GM23338 (cell line): ENCODE results near the gene C1orf198. TPM values are rescaled to one million over a fixed set of nuclear protein-coding genes. Genes with fewer than 3 reads are reported as not detected.

Experiments used
- ATAC-seq: fragments of 200-7000 bp; cut with Tn5 transposase; 3 replicates; pipeline ENCODE4 v1.9.1; 2020
- DNase-seq: peaks from one replicate; pipeline ENCODE4 v3.0.0-alpha.2; 2015; ENCODE audit warnings: low spot score
- H2AFZ ChIP-seq: fragments of 200-600 bp; sonication (generic); 2 replicates; pipeline ENCODE4 v1.8.0; 2016; ENCODE audit warnings: antibody characterized with exemption, mild to moderate bottlenecking, moderate library complexity
- H3F3A ChIP-seq: fragments of 200-600 bp; sonication (generic); replicated peaks from 2 replicates; pipeline ENCODE4 v1.8.0; 2017; ENCODE audit warnings: antibody characterized with exemption, mixed run types, low read depth
- H3K27ac ChIP-seq: fragments of 200-600 bp; sonication (generic); 2 replicates; pipeline ENCODE4 v1.6.1; 2016; ENCODE audit warnings: low read depth
- H3K27me3 ChIP-seq: fragments of 200-600 bp; sonication (generic); 2 replicates; pipeline ENCODE4 v1.8.0; 2016; ENCODE audit warnings: mild to moderate bottlenecking, mixed run types, moderate library complexity; ENCODE audit not compliant: insufficient read depth
- H3K36me3 ChIP-seq: fragments of 200-600 bp; sonication (generic); 2 replicates; pipeline ENCODE4 v1.8.0; 2016; ENCODE audit warnings: mild to moderate bottlenecking; ENCODE audit not compliant: insufficient read depth
- H3K4me1 ChIP-seq: fragments of 200-600 bp; sonication (generic); 2 replicates; pipeline ENCODE4 v1.8.0; 2016; ENCODE audit warnings: mild to moderate bottlenecking, moderate library complexity; ENCODE audit not compliant: insufficient read depth
- H3K4me2 ChIP-seq: fragments of 200-600 bp; sonication (generic); 2 replicates; pipeline ENCODE4 v1.7.1; 2017; ENCODE audit warnings: mixed run types
- H3K4me3 ChIP-seq: fragments of 200-600 bp; sonication (generic); 2 replicates; pipeline ENCODE4 v1.6.1; 2016; ENCODE audit warnings: mixed run types
- H3K79me2 ChIP-seq: fragments of 200-600 bp; sonication (generic); replicated peaks from 2 replicates; pipeline ENCODE4 v1.8.0; 2017; ENCODE audit warnings: mild to moderate bottlenecking; ENCODE audit not compliant: insufficient read depth
- H3K9me2 ChIP-seq: fragments of 200-600 bp; sonication (generic); 2 replicates; pipeline ENCODE4 v1.8.0; 2017; ENCODE audit not compliant: insufficient read depth
- H4K20me1 ChIP-seq: fragments of 200-600 bp; sonication (generic); replicated peaks from 2 replicates; pipeline ENCODE4 v1.8.0; 2017; ENCODE audit warnings: mild to moderate bottlenecking; ENCODE audit not compliant: insufficient read depth
- H3K27ac Mint-ChIP-seq: 2 replicates; pipeline ENCODE4 v1.8.0; 2020; ENCODE audit warnings: inconsistent platforms, mild to moderate bottlenecking, moderate library complexity, mixed read lengths
- H3K27me3 Mint-ChIP-seq: 3 replicates; pipeline ENCODE4 v1.8.0; 2022; ENCODE audit warnings: low read depth, mild to moderate bottlenecking, moderate library complexity, mixed read lengths, inconsistent platforms; ENCODE audit not compliant: insufficient read depth, poor library complexity
- H3K36me3 Mint-ChIP-seq: 3 replicates; pipeline ENCODE4 v1.8.0; 2021; ENCODE audit warnings: low read depth, mild to moderate bottlenecking, inconsistent platforms, moderate library complexity, mixed read lengths
- H3K4me1 Mint-ChIP-seq: 3 replicates; pipeline ENCODE4 v1.8.0; 2020; ENCODE audit warnings: mild to moderate bottlenecking, inconsistent platforms, mixed read lengths
- H3K4me3 Mint-ChIP-seq: 3 replicates; pipeline ENCODE4 v1.8.0; 2021; ENCODE audit warnings: moderate library complexity, mild to moderate bottlenecking, inconsistent platforms, mixed read lengths
- H3K9me3 Mint-ChIP-seq: 3 replicates; pipeline ENCODE4 v1.8.0; 2020; ENCODE audit warnings: moderate library complexity, mild to moderate bottlenecking, inconsistent platforms, mixed read lengths
- CREB1 ChIP-seq: fragments of 250-450 bp; sonication (Bioruptor Pico); IDR thresholded peaks from 2 replicates; pipeline ENCODE4 v1.5.0; 2020; ENCODE audit warnings: low read depth, mild to moderate bottlenecking, moderate library complexity
- EZH2 ChIP-seq: fragments of 200-600 bp; sonication (generic); IDR thresholded peaks from one replicate; pipeline ENCODE4 v1.8.0; 2017; ENCODE audit warnings: antibody characterized with exemption, mild to moderate bottlenecking, low read depth; ENCODE audit not compliant: unreplicated experiment
- EZH2phosphoT487 ChIP-seq: fragments of 200-600 bp; sonication (generic); IDR thresholded peaks from one replicate; pipeline ENCODE4 v1.8.1; 2018; ENCODE audit warnings: antibody characterized with exemption; ENCODE audit not compliant: unreplicated experiment
- NANOG ChIP-seq: IDR thresholded peaks from 2 replicates; pipeline ENCODE4 v1.6.1; 2016; ENCODE audit warnings: antibody characterized with exemption, borderline replicate concordance
- POLR2AphosphoS5 ChIP-seq: IDR thresholded peaks from 2 replicates; pipeline ENCODE4 v1.6.1; 2016; ENCODE audit warnings: antibody characterized with exemption, low read depth
- ZNF331 ChIP-seq: fragments of 250-450 bp; sonication (Bioruptor Pico); IDR thresholded peaks from 2 replicates; pipeline ENCODE4 v1.5.0; 2020; ENCODE audit warnings: low read depth, mild to moderate bottlenecking, moderate library complexity
- polyA plus RNA-seq: library from polyadenylated mRNA; unstranded; fragments of >200 nt; fragmentation: Nextera tagmentation; extraction: Ambion mirVana; gene quantifications from 2 replicates; pipeline ENCODE4 v1.2.1, GENCODE V29; 2016
- total RNA-seq: library from RNA; depleted of rRNA; stranded (reverse); fragments of >200 nt; shearing (Covaris generic); gene quantifications from 2 replicates; pipeline ENCODE4 v1.2.3, GENCODE V29; 2014
- TF ChIP-seq, protein P1 (sequence below): IDR thresholded peaks from one replicate; pipeline ENCODE4 v1.6.1; 2018; ENCODE audit warnings: antibody characterized with exemption; ENCODE audit not compliant: unreplicated experiment
- TF ChIP-seq, protein P2 (sequence below): fragments of 250-450 bp; sonication (Bioruptor Pico); IDR thresholded peaks from 2 replicates; pipeline ENCODE4 v1.5.0; 2020; ENCODE audit warnings: mild to moderate bottlenecking, moderate library complexity
- TF ChIP-seq, protein P3 (sequence below), 2 experiments: fragments of 200-600 bp in 1 of 2; sonication (generic) in 1 of 2; conservative IDR thresholded peaks; 2 replicates each; pipeline versions ENCODE4 v1.5.1 to v1.6.1; 2016 to 2017; ENCODE audit warnings: antibody characterized with exemption in 2 of 2, low read depth in 2 of 2, mild to moderate bottlenecking in 2 of 2, moderate library complexity in 1 of 2
- TF ChIP-seq, protein P4 (sequence below): IDR thresholded peaks from 2 replicates; pipeline ENCODE4 v1.6.1; 2016; ENCODE audit warnings: antibody characterized with exemption

Gene C1orf198
- total and polyA plus RNA-seq, 2 experiments from 2014 or later = 14.9 to 46.6 TPM

GRCh38 chr1:230794431-230794830 lies 73.9 kb downstream of the C1orf198 start:
- no peaks in the 10 kb centered on the region for H3K36me3 ChIP-seq
- no peak for ATAC-seq
- H3K4me3 ChIP-seq = no peak overlapping the region
- no peaks in the 10 kb centered on the region for H3K36me3 Mint-ChIP-seq
- no peaks in the 10 kb centered on the region for H3K27me3 Mint-ChIP-seq
- no peak for DNase-seq
- peaks cover 3% of the 10 kb centered on the region; the same call in 2 of the 3 replicates for H3K4me1 Mint-ChIP-seq
- H3K27ac ChIP-seq = no peak overlapping the region
- H3K4me3 Mint-ChIP-seq = no peak overlapping the region
- H3K27me3 ChIP-seq = peaks cover 20% of the 10 kb centered on the region
- no peaks in the 10 kb centered on the region for H4K20me1 ChIP-seq
- no peak overlapping the region for H3K4me2 ChIP-seq
- H3F3A ChIP-seq = no peaks in the 10 kb centered on the region
- H3K4me1 ChIP-seq = no peaks in the 10 kb centered on the region
- H3K79me2 ChIP-seq = no peaks in the 10 kb centered on the region
- no peaks in the 10 kb centered on the region for H3K9me3 Mint-ChIP-seq
- H3K27ac Mint-ChIP-seq = no peak overlapping the region
- H3K9me2 ChIP-seq = no peaks in the 10 kb centered on the region
- TF ChIP-seq, protein P1, sequence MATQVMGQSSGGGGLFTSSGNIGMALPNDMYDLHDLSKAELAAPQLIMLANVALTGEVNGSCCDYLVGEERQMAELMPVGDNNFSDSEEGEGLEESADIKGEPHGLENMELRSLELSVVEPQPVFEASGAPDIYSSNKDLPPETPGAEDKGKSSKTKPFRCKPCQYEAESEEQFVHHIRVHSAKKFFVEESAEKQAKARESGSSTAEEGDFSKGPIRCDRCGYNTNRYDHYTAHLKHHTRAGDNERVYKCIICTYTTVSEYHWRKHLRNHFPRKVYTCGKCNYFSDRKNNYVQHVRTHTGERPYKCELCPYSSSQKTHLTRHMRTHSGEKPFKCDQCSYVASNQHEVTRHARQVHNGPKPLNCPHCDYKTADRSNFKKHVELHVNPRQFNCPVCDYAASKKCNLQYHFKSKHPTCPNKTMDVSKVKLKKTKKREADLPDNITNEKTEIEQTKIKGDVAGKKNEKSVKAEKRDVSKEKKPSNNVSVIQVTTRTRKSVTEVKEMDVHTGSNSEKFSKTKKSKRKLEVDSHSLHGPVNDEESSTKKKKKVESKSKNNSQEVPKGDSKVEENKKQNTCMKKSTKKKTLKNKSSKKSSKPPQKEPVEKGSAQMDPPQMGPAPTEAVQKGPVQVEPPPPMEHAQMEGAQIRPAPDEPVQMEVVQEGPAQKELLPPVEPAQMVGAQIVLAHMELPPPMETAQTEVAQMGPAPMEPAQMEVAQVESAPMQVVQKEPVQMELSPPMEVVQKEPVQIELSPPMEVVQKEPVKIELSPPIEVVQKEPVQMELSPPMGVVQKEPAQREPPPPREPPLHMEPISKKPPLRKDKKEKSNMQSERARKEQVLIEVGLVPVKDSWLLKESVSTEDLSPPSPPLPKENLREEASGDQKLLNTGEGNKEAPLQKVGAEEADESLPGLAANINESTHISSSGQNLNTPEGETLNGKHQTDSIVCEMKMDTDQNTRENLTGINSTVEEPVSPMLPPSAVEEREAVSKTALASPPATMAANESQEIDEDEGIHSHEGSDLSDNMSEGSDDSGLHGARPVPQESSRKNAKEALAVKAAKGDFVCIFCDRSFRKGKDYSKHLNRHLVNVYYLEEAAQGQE = no peak
- TF ChIP-seq, protein P2, sequence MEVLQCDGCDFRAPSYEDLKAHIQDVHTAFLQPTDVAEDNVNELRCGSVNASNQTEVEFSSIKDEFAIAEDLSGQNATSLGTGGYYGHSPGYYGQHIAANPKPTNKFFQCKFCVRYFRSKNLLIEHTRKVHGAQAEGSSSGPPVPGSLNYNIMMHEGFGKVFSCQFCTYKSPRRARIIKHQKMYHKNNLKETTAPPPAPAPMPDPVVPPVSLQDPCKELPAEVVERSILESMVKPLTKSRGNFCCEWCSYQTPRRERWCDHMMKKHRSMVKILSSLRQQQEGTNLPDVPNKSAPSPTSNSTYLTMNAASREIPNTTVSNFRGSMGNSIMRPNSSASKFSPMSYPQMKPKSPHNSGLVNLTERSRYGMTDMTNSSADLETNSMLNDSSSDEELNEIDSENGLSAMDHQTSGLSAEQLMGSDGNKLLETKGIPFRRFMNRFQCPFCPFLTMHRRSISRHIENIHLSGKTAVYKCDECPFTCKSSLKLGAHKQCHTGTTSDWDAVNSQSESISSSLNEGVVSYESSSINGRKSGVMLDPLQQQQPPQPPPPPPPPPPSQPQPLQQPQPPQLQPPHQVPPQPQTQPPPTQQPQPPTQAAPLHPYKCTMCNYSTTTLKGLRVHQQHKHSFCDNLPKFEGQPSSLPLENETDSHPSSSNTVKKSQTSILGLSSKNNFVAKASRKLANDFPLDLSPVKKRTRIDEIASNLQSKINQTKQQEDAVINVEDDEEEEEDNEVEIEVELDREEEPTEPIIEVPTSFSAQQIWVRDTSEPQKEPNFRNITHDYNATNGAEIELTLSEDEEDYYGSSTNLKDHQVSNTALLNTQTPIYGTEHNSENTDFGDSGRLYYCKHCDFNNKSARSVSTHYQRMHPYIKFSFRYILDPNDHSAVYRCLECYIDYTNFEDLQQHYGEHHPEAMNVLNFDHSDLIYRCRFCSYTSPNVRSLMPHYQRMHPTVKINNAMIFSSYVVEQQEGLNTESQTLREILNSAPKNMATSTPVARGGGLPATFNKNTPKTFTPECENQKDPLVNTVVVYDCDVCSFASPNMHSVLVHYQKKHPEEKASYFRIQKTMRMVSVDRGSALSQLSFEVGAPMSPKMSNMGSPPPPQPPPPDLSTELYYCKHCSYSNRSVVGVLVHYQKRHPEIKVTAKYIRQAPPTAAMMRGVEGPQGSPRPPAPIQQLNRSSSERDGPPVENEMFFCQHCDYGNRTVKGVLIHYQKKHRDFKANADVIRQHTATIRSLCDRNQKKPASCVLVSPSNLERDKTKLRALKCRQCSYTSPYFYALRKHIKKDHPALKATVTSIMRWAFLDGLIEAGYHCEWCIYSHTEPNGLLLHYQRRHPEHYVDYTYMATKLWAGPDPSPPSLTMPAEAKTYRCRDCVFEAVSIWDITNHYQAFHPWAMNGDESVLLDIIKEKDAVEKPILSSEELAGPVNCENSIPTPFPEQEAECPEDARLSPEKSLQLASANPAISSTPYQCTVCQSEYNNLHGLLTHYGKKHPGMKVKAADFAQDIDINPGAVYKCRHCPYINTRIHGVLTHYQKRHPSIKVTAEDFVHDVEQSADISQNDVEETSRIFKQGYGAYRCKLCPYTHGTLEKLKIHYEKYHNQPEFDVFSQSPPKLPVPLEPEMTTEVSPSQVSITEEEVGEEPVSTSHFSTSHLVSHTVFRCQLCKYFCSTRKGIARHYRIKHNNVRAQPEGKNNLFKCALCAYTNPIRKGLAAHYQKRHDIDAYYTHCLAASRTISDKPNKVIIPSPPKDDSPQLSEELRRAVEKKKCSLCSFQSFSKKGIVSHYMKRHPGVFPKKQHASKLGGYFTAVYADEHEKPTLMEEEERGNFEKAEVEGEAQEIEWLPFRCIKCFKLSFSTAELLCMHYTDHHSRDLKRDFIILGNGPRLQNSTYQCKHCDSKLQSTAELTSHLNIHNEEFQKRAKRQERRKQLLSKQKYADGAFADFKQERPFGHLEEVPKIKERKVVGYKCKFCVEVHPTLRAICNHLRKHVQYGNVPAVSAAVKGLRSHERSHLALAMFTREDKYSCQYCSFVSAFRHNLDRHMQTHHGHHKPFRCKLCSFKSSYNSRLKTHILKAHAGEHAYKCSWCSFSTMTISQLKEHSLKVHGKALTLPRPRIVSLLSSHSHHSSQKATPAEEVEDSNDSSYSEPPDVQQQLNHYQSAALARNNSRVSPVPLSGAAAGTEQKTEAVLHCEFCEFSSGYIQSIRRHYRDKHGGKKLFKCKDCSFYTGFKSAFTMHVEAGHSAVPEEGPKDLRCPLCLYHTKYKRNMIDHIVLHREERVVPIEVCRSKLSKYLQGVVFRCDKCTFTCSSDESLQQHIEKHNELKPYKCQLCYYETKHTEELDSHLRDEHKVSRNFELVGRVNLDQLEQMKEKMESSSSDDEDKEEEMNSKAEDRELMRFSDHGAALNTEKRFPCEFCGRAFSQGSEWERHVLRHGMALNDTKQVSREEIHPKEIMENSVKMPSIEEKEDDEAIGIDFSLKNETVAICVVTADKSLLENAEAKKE (CRISPR knock-in tag) = no peak
- TF ChIP-seq POLR2AphosphoS5 = no peak
- TF ChIP-seq EZH2 = no peak
- TF ChIP-seq, protein P3, sequence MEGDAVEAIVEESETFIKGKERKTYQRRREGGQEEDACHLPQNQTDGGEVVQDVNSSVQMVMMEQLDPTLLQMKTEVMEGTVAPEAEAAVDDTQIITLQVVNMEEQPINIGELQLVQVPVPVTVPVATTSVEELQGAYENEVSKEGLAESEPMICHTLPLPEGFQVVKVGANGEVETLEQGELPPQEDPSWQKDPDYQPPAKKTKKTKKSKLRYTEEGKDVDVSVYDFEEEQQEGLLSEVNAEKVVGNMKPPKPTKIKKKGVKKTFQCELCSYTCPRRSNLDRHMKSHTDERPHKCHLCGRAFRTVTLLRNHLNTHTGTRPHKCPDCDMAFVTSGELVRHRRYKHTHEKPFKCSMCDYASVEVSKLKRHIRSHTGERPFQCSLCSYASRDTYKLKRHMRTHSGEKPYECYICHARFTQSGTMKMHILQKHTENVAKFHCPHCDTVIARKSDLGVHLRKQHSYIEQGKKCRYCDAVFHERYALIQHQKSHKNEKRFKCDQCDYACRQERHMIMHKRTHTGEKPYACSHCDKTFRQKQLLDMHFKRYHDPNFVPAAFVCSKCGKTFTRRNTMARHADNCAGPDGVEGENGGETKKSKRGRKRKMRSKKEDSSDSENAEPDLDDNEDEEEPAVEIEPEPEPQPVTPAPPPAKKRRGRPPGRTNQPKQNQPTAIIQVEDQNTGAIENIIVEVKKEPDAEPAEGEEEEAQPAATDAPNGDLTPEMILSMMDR (conservative IDR thresholded peaks at IDR 0.05; ENCODE audit: low read depth in 2 of 2) = no peak
- no peak for TF ChIP-seq NANOG
- TF ChIP-seq EZH2phosphoT487 = no peak
- TF ChIP-seq, protein P4, sequence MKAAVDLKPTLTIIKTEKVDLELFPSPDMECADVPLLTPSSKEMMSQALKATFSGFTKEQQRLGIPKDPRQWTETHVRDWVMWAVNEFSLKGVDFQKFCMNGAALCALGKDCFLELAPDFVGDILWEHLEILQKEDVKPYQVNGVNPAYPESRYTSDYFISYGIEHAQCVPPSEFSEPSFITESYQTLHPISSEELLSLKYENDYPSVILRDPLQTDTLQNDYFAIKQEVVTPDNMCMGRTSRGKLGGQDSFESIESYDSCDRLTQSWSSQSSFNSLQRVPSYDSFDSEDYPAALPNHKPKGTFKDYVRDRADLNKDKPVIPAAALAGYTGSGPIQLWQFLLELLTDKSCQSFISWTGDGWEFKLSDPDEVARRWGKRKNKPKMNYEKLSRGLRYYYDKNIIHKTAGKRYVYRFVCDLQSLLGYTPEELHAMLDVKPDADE = no peak
- TF ChIP-seq ZNF331 (CRISPR knock-in tag) = no peak
- no peak for TF ChIP-seq CREB1 (CRISPR knock-in tag)
- H2AFZ ChIP-seq = no peak overlapping the region
